Measurements from ENCODE around the gene FOXB2. TPM values are rescaled to one million over a fixed set of nuclear protein-coding genes. Genes with fewer than 3 reads are reported as not detected.
"Not testable (repeated sequence)": the region's sequence is repeated elsewhere in the genome, so short reads cannot be mapped to it uniquely, and the experiment has no call there.

The FOXB2 gene
- total RNA-seq, 2 experiments from 2014 or later: not detected

- ChIA-PET CTCF (no interaction called here), POLR2A (no interaction called here)
- no peaks in the 10 kb centered on the region for H3K4me1 Mint-ChIP-seq (ENCODE audit: low read depth)
- no peak for ATAC-seq
- H3K9me3 Mint-ChIP-seq (ENCODE audit: insufficient read depth): no peaks in the 10 kb centered on the region
- H3K27me3 Mint-ChIP-seq (ENCODE audit: low read depth): peaks cover 30% of the 10 kb centered on the region
- H3K4me3 Mint-ChIP-seq: no peak overlapping the region
- H3K36me3 Mint-ChIP-seq (ENCODE audit: low read depth): no peaks in the 10 kb centered on the region
- H3K27ac Mint-ChIP-seq: no peak overlapping the region
- DNase-seq: no peak
Observed at GRCh38 chr9:77028478-77028877, 9.0 kb downstream of the FOXB2 start.

DNA sequence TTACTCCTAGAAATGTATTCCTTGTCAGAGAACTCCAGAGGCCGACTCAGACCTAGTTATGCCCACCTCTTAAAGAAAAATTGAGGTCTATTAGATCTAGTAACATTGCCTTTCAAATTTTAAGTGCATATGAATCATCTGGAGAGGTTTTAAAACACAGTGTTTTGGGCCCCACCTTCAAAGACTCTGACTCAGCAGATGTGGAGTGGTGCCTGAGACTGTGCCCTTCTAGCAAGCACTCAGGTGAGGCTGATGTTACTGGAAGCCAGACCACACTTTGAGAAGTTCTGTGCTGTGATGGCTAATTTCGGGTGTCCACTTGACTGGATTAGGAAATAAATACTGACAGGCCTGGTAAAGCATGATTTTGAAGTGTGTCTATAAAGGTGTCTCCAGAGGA, 10.6 kb downstream of the FOXB2 start:
- Mint-ChIP-seq H3K36me3 (ENCODE audit: low read depth) (no peaks in the 10 kb centered on the region), H3K27me3 (ENCODE audit: low read depth) (peaks cover 17% of the 10 kb centered on the region), H3K9me3 (ENCODE audit: insufficient read depth) (no peaks in the 10 kb centered on the region), H3K4me3 (no peak overlapping the region), H3K4me1 (ENCODE audit: low read depth) (no peaks in the 10 kb centered on the region), H3K27ac (no peak overlapping the region)
- ChIA-PET CTCF (no interaction called here), POLR2A (no interaction called here)
- DNase-seq (no peak), ATAC-seq (no peak)

DNA sequence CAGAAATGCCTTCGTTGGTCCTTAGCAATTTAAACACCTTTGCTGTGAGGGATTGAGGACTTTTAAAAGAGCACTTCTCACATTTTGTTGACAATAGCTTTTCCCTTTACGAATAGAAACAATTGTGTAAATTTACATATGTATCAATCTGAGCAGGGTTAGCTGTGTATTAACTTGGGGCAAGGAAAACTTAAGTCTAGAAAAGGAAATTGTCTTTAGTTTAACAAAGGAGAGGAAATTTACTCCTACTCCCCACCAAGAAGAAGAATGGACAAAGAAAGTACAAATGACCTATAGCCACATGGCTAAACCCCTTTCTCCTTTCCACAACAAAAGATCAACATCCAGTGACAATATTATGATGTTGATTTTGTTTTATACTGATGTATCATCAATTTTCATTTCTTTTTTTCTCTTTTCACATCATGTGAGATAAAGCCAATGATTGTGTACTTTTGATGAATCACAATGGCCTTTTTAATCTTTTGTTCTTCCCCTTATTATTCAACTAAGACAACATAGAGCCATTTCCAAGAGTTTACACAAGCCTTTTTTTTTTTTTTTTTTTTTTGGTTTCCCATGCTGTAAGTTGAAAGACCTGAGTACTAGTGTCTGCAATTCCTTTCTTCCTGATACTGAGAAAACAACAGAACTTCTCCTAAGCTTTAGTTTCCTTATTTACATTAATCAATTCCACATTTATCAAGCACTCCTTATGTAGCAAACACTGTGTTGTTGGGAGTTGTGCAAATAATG, 19.0 kb downstream of the FOXB2 start:
- ChIA-PET POLR2A (no interaction called here), CTCF (no interaction called here)
- H3K27ac Mint-ChIP-seq: no peak overlapping the region
- H3K4me3 Mint-ChIP-seq: no peak overlapping the region
- no peak for ATAC-seq
- H3K9me3 Mint-ChIP-seq (ENCODE audit: insufficient read depth): no peaks in the 10 kb centered on the region
- H3K4me1 Mint-ChIP-seq (ENCODE audit: low read depth): no peaks in the 10 kb centered on the region
- no peak for DNase-seq
- no peaks in the 10 kb centered on the region for H3K36me3 Mint-ChIP-seq (ENCODE audit: low read depth)
- H3K27me3 Mint-ChIP-seq (ENCODE audit: low read depth): no peaks in the 10 kb centered on the region

DNA sequence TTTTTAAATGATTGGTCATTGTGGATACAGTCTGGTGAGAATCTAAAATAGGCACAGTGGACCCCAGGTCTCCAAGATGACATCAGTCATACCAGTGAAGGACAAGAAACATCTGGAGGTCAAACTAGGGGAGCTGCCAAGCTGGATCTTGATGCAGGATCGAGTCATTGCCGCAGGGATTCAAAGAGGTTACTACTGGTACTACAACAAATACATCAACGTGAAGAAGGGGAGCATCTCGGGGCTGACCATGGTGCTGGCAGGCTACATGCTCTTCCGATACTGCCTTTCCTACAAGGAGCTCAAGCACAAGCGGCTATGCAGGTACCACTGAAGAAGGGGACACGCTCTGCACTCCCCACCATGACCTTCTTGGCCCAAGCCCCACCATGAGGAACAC, 20.9 kb downstream of the FOXB2 start:
- Mint-ChIP-seq H3K4me3 (no peak overlapping the region), H3K9me3 (ENCODE audit: insufficient read depth) (no peaks in the 10 kb centered on the region), H3K27ac (no peak overlapping the region), H3K27me3 (ENCODE audit: low read depth) (no peaks in the 10 kb centered on the region), H3K4me1 (ENCODE audit: low read depth) (no peaks in the 10 kb centered on the region), H3K36me3 (ENCODE audit: low read depth) (no peaks in the 10 kb centered on the region)
- POLR2A ChIA-PET: no interaction called here
- ATAC-seq: no peak
- CTCF ChIA-PET: no interaction called here
- no peak for DNase-seq

GRCh38 chr9:77043743-77044142, 24.3 kb downstream of the FOXB2 start:
- H3K4me3 Mint-ChIP-seq; H3K36me3 Mint-ChIP-seq (ENCODE audit: low read depth); H3K9me3 Mint-ChIP-seq (ENCODE audit: insufficient read depth); ATAC-seq; H3K4me1 Mint-ChIP-seq (ENCODE audit: low read depth); H3K27me3 Mint-ChIP-seq (ENCODE audit: low read depth); POLR2A ChIA-PET; DNase-seq; CTCF ChIA-PET; H3K27ac Mint-ChIP-seq: not testable (repeated sequence)

- H3K27me3 Mint-ChIP-seq (ENCODE audit: low read depth); DNase-seq; H3K4me3 Mint-ChIP-seq; CTCF ChIA-PET; ATAC-seq; H3K4me1 Mint-ChIP-seq (ENCODE audit: low read depth); POLR2A ChIA-PET; H3K27ac Mint-ChIP-seq; H3K36me3 Mint-ChIP-seq (ENCODE audit: low read depth); H3K9me3 Mint-ChIP-seq (ENCODE audit: insufficient read depth): not testable (repeated sequence)
Observed at GRCh38 chr9:77060681-77061080, 41.2 kb downstream of the FOXB2 start.

- ChIA-PET POLR2A (no interaction called here), CTCF (no interaction called here)
- no peaks in the 10 kb centered on the region for H3K36me3 Mint-ChIP-seq (ENCODE audit: low read depth)
- H3K4me3 Mint-ChIP-seq: no peak overlapping the region
- ATAC-seq (no peak), DNase-seq (no peak)
- H3K9me3 Mint-ChIP-seq (ENCODE audit: insufficient read depth): peaks cover 4% of the 10 kb centered on the region
- no peaks in the 10 kb centered on the region for H3K27me3 Mint-ChIP-seq (ENCODE audit: low read depth)
- no peaks in the 10 kb centered on the region for H3K4me1 Mint-ChIP-seq (ENCODE audit: low read depth)
- no peak overlapping the region for H3K27ac Mint-ChIP-seq
Observed at GRCh38 chr9:77063645-77064285, 44.3 kb downstream of the FOXB2 start.

DNA sequence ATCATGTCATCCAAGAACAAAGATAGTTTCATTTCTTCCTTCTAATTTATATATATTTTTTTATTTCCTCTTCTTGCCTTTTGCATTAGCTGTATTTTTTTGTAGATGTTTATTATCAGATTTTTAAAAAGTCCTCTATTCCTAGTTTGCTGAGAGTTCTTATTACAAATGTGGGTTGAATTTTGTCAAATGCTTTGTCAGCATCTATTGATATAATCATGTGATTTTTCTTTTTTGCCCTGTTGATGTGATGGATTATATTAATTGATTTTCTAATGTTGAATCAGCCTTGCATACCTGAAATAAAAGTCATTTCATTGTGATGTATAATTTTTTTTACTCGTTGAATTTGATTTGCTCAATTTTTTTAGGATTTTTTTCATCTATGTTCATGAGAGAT, 46.9 kb downstream of the FOXB2 start:
- H3K27ac Mint-ChIP-seq: no peak overlapping the region
- H3K4me3 Mint-ChIP-seq: no peak overlapping the region
- no peaks in the 10 kb centered on the region for H3K9me3 Mint-ChIP-seq (ENCODE audit: insufficient read depth)
- ATAC-seq (no peak), DNase-seq (no peak)
- ChIA-PET CTCF (no interaction called here), POLR2A (interaction anchor here (0.7 kb wide), 1 partner anchor 19 kb away, joined by 3 read pairs; no protein-coding TSS in a partner anchor)
- H3K27me3 Mint-ChIP-seq (ENCODE audit: low read depth): no peaks in the 10 kb centered on the region
- H3K4me1 Mint-ChIP-seq (ENCODE audit: low read depth): no peaks in the 10 kb centered on the region
- no peaks in the 10 kb centered on the region for H3K36me3 Mint-ChIP-seq (ENCODE audit: low read depth)

Other genes with a start within 250 kb of the FOXB2 start
- under 1 TPM; 0.16 to 0.52 TPM for gene PRUNE2, start 113.5 kb upstream of the FOXB2 start, total RNA-seq
- gene VPS13A, start 157.9 kb downstream of the FOXB2 start, total RNA-seq: 10 to 100 TPM; 39.4 to 40.2 TPM

All from activated CD8-positive, alpha-beta T cell treated with anti-CD3 and anti-CD28 coated beads, Interleukin-2, amount 10 ng/mL, durations not matched to agents 7 days and 5 days (primary cell).